Kidney (tissue), 14 donors: ENCODE measurements around the gene DLG4. TPM values are rescaled to one million over a fixed set of nuclear protein-coding genes. Genes with fewer than 3 reads are reported as not detected.

Source experiments
- DNase-seq, 5 donors: peaks; one replicate each; pipeline ENCODE4 v3.0.0-alpha.2; 2013 to 2020
- FAIRE-seq: peaks from 2 replicates; lab custom pipeline; 2012; peaks lifted over from hg19 to GRCh38; lab: Jason Lieb, UNC
- H3K27ac ChIP-seq, 2 donors: one replicate each; pipeline ENCODE4 v1.7.0; 2013; ENCODE audit warnings: low read depth in 2 of 2, low read length in 2 of 2, inconsistent platforms in 1 of 2
- H3K27me3 ChIP-seq: one replicate; pipeline ENCODE4 v1.7.1; 2013; ENCODE audit warnings: low read length, inconsistent platforms; ENCODE audit not compliant: control insufficient read depth, insufficient read depth
- H3K36me3 ChIP-seq, 3 donors: one replicate each; pipeline versions ENCODE4 v1.7.0 to v1.7.1; 2013; ENCODE audit warnings: low read length in 3 of 3, control low read depth in 1 of 3, inconsistent platforms in 1 of 3; ENCODE audit not compliant: insufficient read depth in 3 of 3, control insufficient read depth in 2 of 3
- H3K4me1 ChIP-seq, 3 donors: one replicate each; pipeline versions ENCODE4 v1.7.0 to v1.7.1; 2013; ENCODE audit warnings: low read length in 3 of 3, inconsistent platforms in 1 of 3, low read depth in 1 of 3; ENCODE audit not compliant: control insufficient read depth in 2 of 3, insufficient read depth in 2 of 3
- H3K4me3 ChIP-seq, 3 donors: one replicate each; pipeline versions ENCODE4 v1.7.0 to v1.8.1; 2013; ENCODE audit warnings: low read length in 3 of 3, control low read depth in 1 of 3, inconsistent platforms in 1 of 3
- H3K9ac ChIP-seq, 3 donors: one replicate each; pipeline versions ENCODE4 v1.7.0 to v1.7.1; 2013; ENCODE audit warnings: low read length in 3 of 3, control low read depth in 1 of 3, inconsistent platforms in 1 of 3
- H3K9me3 ChIP-seq, 3 donors: one replicate each; pipeline versions ENCODE4 v1.7.0 to v1.7.1; 2013; ENCODE audit warnings: low read length in 3 of 3, control low read depth in 1 of 3, inconsistent platforms in 1 of 3; ENCODE audit not compliant: control insufficient read depth in 2 of 3, insufficient read depth in 1 of 3
- intact Hi-C: fragments of 100-400 bp; cut with DNase I; formaldehyde crosslinking; loops from one replicate; pipeline ENCODE4 v1.11.1; 2022
- polyA plus RNA-seq: library from polyadenylated mRNA; stranded (reverse); fragments of 350-450 nt; fragmentation: Illumina TruSeq; extraction: RNeasy Lipid Tissue Mini Kit (QIAGEN cat#74804); gene quantifications from one replicate; pipeline ENCODE4 v1.2.3, GENCODE V29; 2014; ENCODE audit warnings: low read depth, low replicate concordance; ENCODE audit not compliant: insufficient read depth
- total RNA-seq: library from RNA; stranded (reverse); fragmentation: NEBNext Ultra II Directional; extraction: Animal tissue kit (Norgen Biotek cat#: 25700); gene quantifications from one replicate; pipeline ENCODE4 v1.2.1, GENCODE V29; 2021
- TF ChIP-seq, protein P1 (sequence below): IDR thresholded peaks from 3 replicates; pipeline ENCODE4 v1.5.1; 2012; ENCODE audit warnings: mild to moderate bottlenecking, moderate library complexity, borderline replicate concordance; ENCODE audit not compliant: insufficient read depth; ENCODE audit errors: extremely low read depth
- donor health status: control.
- donor health status: control.
- donor health status: control.
- donor health status: control.
- donor health status: control.
- donor health status: DM: yes; HTN: yes; CAD: no.
- donor health status: Normal renal cell carcinoma (clear cell type).

Gene DLG4
- total and polyA plus RNA-seq, 2 donors from 2014 or later = 6.6 to 18.9 TPM

DNA sequence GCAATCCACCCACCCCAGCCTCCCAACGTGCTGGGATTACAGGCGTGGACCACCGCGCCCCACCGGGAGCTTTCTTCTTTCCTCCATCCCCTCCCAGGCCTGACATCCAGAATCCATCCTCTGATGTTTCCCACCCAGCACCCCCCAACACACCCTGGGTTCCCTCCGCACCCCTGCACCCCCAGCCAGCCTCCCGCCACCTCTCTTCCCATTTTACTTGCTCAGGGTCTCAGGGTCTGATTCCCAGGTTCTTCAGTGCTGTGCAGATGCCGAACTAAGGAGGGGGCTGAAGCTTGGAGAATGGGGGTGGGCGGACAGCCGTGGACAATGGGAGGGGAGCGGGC lies 40.7 kb downstream of the DLG4 start:
- TF ChIP-seq, protein P1, sequence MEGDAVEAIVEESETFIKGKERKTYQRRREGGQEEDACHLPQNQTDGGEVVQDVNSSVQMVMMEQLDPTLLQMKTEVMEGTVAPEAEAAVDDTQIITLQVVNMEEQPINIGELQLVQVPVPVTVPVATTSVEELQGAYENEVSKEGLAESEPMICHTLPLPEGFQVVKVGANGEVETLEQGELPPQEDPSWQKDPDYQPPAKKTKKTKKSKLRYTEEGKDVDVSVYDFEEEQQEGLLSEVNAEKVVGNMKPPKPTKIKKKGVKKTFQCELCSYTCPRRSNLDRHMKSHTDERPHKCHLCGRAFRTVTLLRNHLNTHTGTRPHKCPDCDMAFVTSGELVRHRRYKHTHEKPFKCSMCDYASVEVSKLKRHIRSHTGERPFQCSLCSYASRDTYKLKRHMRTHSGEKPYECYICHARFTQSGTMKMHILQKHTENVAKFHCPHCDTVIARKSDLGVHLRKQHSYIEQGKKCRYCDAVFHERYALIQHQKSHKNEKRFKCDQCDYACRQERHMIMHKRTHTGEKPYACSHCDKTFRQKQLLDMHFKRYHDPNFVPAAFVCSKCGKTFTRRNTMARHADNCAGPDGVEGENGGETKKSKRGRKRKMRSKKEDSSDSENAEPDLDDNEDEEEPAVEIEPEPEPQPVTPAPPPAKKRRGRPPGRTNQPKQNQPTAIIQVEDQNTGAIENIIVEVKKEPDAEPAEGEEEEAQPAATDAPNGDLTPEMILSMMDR = no peak
- intact Hi-C loops = no loop called here
- H3K4me3 ChIP-seq = no peak overlapping the region
- peaks cover 7 to 12% (median 12%) of the 10 kb centered on the region in 3 donors for H3K4me1 ChIP-seq
- H3K27me3 ChIP-seq = no peaks in the 10 kb centered on the region
- no peak overlapping the region for H3K9ac ChIP-seq
- no peaks in the 10 kb centered on the region for H3K36me3 ChIP-seq
- no peaks in the 10 kb centered on the region for H3K9me3 ChIP-seq
- peak in 1 of 5 donors; percentile 63 for DNase-seq
- no peak overlapping the region for H3K27ac ChIP-seq
- FAIRE-seq = no peak

DNA sequence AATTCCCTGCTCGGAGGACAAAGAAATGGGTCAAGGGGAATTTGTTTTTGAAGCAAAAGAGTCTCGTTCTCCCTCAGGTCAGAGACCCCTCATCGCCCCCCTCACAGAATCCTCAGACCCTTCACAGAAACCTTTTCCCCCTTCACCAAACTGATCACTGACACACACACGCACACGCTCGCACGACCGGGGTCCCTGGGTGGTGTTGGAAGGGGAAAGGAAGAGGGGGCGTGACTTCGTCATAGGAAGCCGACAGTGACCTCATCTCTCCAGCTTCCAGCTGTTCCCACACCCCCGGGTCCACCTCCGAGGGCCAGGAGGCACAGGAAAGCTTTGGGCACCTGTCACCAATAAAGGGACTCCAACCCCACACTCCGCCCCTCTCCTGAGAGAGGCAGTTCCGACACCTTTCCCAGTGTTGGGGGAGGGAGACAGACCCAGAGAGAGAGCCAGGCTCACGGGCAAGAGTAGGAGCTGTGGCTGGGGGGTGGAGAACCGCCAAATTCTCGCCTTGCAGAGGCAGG lies 41.6 kb downstream of the DLG4 start:
- Histone ChIP-seq H3K36me3 (no peaks in the 10 kb centered on the region), H3K9me3 (no peaks in the 10 kb centered on the region), H3K4me1 (peaks cover 7 to 10% (median 10%) of the 10 kb centered on the region in 3 donors), H3K27me3 (no peaks in the 10 kb centered on the region), H3K4me3 (peak overlapping the region in 2 of 3 donors; percentile 62 to 68), H3K9ac (peak overlapping the region in 1 of 3 donors; percentile 60), H3K27ac (no peak overlapping the region)
- TF ChIP-seq, protein P1 = no peak
- intact Hi-C loops = no loop called here
- DNase-seq (peak in 4 of 5 donors; percentile 68 to 84 (median 78)), FAIRE-seq (no peak)

DNA sequence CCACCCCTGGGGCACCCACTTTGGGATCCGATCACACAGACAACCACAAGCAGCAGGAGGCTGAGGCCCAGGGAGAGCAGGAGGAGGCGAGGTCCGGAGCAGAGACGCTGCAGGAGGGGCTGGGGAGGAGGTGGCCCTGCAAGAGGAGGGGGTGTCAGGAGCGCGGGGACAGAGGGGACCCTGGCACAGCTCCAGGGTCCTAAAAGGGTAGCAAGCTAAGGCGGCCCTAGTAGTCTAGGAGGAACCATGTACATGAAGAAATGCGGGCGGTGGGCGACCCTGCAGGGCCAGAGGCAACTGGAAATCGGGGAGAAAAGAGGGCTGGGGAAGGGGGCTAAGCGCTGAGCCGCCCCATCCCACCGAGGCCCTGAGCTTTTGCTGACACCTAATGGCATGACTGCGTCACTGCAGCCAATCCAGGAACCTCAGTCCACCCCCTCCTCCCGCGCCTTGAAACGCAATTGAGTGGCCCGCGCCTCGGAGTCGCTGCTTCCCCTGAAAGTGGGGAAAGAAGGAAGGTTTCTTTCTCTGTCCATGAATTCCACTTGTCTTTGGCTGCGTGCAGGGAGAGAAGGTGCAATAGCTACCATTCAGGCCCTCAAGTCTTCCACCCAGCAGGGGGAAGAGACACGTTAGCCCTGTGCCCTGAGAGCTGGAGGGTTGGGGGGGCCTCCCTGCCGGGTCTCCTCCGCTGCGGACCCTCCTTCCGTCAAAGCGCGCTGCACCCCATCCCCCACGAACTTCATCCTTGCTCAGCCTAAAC lies 42.3 kb downstream of the DLG4 start:
- Histone ChIP-seq H3K27ac (no peak overlapping the region), H3K9ac (peak overlapping the region in 1 of 3 donors; percentile 60), H3K27me3 (no peaks in the 10 kb centered on the region), H3K36me3 (no peaks in the 10 kb centered on the region), H3K4me3 (peak overlapping the region; percentile 42 to 68 (median 62)), H3K9me3 (no peaks in the 10 kb centered on the region), H3K4me1 (peaks cover 7 to 10% (median 10%) of the 10 kb centered on the region in 3 donors)
- DNase-seq (peak in 4 of 5 donors; percentile 91 to 94 (median 92)), FAIRE-seq (no peak)
- intact Hi-C loops = no loop called here
- TF ChIP-seq, protein P1 = peak; percentile 74
